ENCODE results near the gene GPR148.

The GPR148 gene

DNA sequence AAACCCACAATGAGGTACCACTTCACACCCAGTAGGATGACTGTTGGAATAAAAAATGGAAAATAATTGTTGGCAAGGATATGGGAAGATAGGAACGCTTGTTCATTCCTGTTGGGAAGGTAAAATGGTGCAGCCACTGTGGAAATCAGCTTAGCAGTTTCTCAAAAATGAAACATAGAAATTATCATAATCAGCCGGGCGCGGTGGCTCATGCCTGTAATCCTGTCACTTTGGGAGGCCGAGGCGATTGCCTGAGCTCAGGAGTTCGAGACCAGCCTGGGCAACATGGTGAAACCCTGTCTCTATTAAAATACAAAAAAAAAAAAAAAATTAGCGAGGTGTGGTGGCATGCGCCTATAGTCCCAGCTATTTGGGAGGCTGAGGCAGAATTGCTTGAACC, 49.9 kb downstream of the GPR148 start:
- no peak for DNase-seq

Measured in CD4-positive, alpha-beta T cell treated with Interleukin-6 for 4 hours (primary cell).